Activated naive CD4-positive, alpha-beta T cell treated with anti-CD3 and anti-CD28 coated beads, Interleukin-2, amount 50 U/mL, for 16 hours (primary cell): Measurements from ENCODE around the gene ORM2.
"Not testable (repeated sequence)": the region's sequence is repeated elsewhere in the genome, so short reads cannot be mapped to it uniquely, and the experiment has no call there.

ENCODE experiments used
- DNase-seq: peaks from one replicate; pipeline ENCODE4 v3.0.0-alpha.2; 2020

Gene ORM2

DNA sequence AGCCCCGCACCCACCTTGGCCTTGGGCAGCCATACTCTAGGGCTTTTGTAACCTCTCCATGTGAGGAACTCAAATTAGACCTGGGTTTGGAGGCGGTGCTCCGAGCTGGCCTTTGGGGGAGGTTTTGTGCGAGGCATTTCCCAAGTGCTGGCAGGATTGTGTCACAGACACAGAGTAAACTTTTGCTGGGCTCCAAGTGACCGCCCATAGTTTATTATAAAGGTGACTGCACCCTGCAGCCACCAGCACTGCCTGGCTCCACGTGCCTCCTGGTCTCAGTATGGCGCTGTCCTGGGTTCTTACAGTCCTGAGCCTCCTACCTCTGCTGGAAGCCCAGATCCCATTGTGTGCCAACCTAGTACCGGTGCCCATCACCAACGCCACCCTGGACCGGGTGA, at the start of gene ORM2:
TSS of gene ORM2 (plus strand) at position 245 of the 398 bp plus-strand sequence. CDS start at position 281, 36 bp downstream.
- not testable (repeated sequence) for DNase-seq

DNA sequence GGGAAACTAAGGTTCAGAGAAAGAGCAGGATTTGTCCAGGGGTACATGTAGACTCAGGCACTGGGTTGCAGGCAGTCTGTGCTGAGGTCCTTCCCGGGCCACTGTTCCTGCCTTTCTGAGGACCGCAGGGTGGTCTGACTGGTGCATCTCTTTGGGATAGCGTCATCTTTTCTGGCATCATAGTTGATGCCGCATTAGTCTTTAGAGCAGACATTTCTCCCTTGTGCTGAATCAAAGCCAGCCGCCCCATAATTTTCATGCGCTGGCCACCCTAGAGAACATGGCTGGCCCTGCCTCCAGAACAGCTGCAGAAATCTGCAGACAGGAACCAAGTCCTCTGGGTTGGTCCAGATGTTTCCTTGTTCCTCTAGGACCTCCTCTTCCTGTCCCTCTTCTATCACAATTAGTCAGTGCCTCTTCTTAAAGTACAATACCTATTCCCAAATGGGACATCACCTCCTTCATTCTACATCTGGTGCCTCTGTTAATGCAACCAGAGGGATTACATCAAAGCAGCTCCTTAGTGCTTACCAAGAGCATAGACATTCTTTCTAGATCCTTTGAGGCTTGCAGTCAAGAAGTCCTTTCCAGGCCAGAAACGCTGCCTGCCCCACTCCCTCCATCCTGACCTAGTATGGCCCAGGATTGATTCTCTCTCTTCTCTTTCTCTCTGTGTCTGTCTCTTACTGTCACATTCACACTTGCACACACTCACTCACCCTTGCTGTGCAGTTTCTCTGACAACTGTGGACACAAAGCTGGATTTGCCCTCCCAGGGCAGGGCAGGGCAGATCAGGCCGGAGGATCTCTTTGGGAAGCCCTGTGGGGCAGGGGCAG, 48.8 kb upstream of the ORM2 start:
- no peak for DNase-seq

- peak; percentile 3 for DNase-seq
Observed at GRCh38 chr9:114281473-114282103, 48.1 kb upstream of the ORM2 start.

GRCh38 chr9:114282104-114282485, 47.6 kb upstream of the ORM2 start:
- peak; percentile 1 for DNase-seq

GRCh38 chr9:114282507-114282906, 47.2 kb upstream of the ORM2 start:
- DNase-seq: peak; percentile 3

DNA sequence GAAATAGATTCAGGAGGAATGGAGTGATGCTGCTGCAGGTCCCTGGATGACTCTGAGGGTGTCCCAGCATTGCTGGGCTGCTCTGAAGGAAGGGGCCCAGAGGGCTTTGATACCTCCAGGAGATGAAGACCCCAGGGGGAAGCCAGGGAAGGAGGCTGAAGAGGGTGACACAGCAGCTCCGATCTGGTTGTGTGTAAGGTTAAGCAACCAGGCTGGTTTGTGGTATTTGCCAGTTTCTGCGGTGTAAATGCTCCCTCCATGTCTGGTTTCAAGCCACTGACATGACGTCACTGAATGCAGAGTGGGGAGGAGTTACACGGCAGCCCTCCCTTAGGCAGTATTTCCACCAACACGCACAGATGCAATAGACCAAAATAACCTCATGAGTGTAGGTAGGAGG, 46.7 kb upstream of the ORM2 start:
- peak; percentile 8 for DNase-seq

DNA sequence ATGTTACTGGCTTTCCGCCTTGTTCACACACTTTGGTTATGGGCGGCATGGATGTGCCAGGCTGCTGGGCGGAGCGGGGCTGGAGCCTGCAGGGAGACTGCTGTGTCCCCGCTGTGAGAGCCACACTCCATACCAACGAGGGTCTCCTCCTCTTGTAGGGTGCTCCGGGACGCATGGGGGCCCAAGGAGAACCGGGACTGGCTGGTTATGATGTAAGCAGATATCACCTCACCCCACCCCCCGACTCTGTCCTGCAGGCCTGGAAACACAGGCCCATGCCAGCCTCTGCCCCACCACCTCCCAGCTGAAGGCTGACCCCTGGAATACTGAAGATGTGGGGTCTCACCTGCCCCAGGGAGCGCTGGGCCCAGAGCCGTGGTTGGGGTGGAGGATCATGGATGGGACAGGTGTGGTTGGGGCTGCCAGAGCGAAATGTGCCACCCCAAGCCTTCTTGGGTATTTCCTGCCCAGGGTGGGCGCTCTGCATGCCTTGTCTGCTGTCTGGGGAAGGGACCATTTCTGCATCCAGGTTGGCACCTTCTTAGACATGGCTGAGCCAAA, 46.0 kb upstream of the ORM2 start:
- peak; percentile 8 for DNase-seq

DNA sequence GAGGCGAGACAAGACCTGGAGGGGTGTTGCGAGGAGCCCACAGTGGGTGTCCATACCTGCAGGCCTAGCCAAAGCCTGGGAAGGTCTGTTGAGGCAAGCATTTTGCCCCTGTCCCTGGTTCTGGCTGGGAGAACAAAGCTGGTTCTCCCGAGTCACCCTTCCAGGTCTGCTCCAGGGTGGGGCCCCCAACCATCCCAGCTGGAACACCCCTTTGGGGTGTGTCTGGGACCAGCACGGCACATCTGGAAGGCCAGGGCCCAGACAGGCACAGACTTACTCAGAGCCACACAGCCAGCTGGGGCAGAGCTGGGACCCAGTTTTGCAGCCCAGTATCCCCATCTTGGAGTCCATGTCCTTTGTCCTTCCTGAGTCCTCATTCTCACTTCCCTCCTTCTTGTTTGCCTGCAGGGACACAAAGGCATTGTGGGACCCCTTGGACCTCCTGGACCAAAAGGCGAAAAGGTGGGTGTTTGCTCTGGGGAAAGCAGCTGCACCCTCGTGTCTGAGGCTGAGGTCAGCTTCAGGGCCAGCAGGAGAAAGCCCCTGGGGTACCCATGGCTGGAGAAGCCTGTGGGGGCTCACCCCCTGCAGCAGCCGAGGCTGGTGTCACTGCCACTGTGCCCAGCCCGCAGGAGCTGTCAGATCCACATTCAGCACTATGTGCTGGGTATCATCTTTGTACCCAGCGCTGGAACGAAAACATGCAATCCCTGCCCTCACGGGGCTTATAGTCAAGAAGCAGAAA, 45.2 kb upstream of the ORM2 start:
- DNase-seq: no peak

DNA sequence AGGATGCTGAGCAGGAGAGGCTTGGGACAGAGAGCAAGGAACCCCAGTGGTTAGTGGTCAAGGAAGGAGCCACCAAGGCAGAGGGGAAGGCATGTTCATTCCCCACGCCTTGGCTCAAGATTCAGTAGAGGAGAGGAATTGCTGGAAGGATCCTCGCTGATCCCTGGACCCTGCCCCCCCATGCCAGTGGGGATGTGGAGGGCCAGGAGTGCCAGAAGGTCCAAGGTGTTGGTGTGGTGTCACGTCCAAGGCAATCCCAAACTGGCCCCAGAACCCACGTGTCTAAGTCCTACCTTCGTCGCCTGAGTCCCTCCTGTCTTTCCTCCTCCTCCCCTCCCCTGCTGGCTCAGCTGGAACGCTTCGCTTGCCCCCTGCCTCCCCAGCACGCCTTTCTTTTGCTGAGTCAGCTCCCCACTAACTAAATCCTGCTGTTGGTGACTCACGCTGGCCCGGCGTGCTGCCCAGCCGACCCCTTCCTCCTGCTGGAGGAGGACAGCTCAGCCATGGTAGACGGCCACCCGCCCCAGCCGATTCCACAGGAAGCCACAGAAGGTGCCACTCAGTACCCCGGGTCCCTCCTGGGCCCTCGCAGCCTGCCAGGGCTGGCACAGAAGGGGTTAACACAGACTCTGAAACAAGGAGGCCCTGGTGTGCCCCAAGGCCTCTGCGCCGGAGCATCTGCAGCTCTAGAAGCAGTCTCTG, 44.4 kb upstream of the ORM2 start:
- no peak for DNase-seq

- no peak for DNase-seq
Observed at GRCh38 chr9:114286146-114286679, 43.5 kb upstream of the ORM2 start.

DNA sequence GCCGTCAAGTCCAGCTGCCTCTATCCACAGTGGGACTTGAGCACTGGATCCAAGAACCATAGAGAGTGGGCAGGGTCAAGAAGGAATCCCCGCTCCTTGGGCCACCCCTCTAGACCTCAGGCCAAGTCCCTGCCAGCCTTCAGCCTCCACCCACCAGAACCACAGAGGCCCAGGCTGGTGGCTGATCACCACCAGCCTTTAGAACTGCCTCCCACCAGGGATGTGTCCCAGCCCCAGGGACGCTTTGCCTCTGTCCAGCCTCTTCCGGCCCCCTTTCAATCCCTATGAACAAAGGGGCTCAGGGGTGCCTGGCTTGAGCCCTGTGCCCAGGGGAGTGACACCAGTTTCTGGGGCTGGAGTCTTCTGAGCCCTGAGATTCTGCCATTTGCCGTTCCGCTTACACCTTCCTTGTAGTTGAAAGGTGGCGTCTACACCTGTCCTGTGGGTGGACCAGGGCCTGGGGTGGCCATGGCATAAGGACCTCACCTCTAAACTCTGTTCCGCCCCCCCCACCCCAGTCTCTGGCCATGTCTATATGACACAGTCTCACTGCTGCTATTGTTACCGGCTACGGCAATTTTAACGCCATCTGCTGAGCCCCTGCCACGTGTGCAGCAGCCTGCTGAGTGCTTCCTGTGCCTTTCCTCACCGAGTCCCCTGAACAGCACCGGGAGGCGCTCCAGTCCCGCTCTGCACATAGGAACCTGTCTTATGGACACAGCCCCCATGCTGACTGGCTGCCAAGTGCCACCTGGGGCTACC, 42.5 kb upstream of the ORM2 start:
- no peak for DNase-seq

DNA sequence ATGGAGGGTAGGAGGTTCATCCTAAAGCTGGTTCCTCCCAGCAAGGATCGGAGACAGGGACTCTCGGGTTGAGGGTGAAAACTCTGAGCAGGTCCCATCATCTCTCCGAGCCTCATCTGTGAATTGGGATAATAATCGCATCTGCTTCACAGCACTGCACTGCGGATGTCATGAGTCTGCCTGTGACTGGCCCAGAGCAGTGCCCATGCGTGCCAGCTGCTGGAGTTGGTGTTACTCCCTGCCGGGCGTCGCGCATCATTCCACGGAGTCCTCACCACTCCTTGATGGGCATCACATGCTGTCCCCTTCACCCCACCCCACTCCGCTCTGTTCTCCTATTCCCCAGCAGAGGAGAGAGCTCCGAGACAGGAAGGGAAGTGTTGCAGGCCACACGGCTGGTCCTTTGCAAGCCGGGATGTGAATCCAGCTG, 41.9 kb upstream of the ORM2 start:
- no peak for DNase-seq

- DNase-seq: no peak
Observed at GRCh38 chr9:114288193-114289091, 41.2 kb upstream of the ORM2 start.

DNA sequence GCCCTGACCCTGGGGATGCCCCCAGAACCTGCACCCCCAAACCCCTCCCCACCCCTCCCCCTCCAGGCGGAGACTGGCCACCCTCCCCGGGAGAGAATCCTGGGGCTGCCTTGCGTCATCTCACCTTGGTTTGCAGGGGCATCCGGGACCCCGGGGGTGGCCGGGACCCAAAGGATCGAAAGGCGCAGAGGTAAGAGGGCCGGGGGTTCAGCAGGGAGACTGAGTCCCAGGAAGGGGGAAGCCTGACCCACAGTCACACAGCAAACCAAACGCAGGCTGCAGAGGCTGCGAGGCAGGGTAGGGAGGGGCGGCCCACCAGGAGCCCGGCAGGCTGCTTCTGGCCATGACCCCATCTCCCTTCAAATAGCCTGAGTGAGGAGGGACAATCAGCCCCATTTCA, 40.6 kb upstream of the ORM2 start:
- no peak for DNase-seq

DNA sequence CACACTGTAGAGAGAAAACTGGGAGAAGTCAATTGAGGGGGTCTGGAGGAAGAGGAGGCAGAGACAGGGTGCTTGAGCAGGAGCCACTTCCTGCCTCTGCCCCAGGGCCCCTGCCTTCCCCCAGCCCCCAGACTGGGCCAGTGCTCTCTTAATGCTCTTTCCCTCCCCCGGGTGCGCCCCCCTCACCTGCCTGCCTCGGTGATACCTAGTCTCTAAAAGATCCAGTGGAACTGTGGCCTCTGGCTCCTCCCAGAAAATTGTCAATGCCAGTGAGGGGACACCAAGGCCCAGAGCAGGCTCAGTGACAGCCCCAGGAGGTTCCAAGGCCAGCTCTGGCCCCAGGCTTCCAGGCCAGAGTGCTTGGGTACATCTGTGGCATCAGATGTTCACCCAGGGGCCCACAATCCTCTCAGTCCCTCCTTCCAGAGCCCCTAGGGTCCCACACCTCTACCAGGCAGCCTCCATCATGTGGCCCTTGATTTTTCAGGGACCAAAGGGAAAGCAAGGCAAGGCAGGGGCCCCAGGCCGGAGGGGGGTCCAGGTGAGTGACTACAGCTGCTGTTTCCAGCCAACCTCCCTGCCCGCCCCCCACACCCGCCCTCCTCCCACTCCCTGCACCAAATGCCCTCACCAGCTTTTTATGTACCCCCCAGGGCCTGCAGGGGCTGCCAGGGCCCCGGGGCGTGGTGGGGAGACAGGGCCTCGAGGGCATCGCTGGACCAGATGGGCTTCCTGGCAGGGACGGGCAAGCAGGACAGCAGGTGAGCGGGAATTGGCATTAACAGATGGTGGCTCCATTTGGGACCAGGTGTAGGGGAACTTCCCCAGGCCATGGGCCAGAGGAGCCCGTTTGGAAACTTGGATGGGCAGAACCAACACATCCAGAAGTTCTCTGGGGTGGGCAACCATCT, 39.8 kb upstream of the ORM2 start:
- no peak for DNase-seq

DNA sequence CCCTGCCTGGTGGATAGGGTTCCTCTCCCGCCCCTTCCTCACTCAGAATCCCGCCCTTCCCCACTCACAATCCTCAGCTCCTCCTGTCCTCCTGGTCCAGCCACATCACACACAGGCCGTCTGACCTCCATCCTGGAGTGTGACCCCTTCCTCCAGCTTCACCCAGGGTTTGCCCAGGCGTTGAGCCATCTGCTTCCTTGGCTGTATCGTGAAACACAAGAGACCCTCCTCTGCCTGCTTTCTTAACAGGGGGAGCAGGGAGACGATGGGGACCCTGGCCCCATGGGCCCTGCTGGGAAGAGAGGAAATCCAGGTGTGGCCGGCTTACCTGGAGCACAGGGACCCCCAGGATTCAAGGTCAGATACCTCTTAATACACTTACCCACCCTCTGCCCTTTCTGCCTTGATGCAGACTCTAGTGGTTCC, 39.1 kb upstream of the ORM2 start:
- DNase-seq: no peak

DNA sequence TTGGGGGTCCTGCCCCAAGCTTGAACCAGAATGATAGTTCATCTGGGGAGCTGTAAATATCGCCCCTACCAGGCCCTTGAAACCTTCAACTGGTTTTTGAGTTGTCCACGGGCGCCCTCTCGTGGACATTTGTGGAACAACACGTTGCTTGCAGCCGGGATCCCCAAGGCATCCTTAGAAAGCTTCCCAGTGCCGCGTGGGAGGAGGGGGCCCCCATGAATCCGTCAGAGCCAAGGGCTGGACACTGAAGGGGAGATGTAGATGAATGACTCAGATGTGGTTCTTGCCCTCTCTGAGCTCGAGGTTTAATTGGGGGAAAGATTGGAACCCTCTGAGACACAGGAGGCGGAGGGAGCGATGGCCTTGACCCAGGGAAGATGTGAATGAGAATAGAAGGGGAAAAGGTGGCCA, 38.6 kb upstream of the ORM2 start:
- DNase-seq: peak; percentile 62

GRCh38 chr9:114291886-114292590, 37.6 kb upstream of the ORM2 start:
- no peak for DNase-seq

GRCh38 chr9:114294664-114295063, 35.0 kb upstream of the ORM2 start:
- no peak for DNase-seq
